ENCODE data around the gene GAMT.

GAMT gene

DNA sequence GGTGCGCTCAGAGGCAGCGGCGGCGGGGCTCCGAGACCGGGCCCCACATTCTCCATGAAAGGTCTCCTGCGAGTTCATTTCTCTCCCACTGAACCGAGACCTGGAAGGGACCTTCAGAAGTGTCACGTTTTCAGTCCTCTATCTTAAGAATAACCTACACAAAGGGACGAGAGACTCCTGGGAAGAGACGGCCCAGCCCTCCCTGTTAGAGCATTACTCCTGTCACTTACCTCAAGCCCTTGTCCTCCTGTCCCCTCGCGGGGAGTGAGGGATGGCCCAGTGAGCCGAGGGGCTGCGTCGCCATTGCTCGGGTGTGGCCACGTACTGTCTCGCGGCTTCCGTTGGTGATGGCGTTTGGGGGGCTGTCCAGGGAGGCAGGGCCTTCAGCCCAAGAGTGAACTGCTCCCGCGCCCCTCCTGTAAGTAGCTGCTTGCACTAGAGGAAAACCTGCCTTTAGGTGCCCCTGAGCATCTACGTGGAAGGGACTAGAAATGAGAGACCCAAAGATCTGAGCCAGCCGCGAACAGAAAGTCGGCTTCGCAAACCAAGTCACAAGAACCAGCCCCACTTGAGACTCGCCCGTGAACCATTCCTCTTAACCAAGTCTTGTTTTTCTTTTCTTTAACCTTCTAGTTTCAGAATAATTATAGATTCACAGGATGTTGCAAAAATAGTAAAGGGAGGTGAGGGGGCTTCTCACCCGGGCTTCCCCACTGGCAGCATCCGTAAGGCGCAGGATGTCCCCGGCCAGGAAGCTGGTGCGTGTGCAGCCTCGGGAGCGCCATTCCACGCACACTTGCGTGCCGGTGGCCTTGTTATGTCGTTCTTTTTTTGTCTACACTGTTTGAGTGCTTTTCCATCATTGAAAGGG lies 38.7 kb downstream of the GAMT start:
- DNase-seq = no peak

DNA sequence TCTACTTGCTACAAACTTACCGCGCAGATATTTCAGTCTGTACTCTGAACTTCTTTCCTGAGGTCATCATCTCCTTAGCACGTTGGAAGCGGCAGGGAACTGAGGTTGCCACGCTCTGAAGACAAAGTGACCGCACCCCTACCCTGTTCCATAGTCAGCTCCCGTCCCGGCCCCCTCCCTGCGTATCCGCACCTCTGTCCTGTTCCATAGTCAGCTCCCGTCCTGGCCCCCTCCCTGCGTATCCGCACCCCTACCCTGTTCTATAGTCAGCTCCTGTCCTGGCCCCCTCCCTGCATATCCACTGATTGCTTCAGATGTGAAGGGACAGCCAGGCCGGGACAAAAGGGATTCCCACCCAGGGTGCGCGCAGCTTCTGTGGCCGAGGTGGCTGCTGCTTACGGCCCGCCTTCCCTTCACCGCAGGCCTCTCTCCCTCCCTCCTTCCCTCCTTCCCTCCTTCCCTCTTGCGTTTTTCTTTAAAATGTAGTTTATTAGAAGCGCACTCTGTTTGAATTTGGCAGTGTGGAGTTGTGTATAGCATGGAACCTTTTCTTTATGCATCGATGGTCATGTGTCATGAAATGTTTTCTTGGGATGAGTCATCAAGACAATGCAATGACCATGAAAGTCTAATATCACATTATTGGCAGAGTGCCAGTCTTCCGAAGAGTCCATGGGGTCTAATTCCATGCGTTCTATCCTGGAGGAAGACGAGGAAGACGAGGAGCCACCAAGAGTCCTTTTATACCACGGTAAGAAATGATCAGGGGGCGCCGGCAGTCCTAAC lies 39.5 kb downstream of the GAMT start:
- peak; percentile 91 for DNase-seq

DNA sequence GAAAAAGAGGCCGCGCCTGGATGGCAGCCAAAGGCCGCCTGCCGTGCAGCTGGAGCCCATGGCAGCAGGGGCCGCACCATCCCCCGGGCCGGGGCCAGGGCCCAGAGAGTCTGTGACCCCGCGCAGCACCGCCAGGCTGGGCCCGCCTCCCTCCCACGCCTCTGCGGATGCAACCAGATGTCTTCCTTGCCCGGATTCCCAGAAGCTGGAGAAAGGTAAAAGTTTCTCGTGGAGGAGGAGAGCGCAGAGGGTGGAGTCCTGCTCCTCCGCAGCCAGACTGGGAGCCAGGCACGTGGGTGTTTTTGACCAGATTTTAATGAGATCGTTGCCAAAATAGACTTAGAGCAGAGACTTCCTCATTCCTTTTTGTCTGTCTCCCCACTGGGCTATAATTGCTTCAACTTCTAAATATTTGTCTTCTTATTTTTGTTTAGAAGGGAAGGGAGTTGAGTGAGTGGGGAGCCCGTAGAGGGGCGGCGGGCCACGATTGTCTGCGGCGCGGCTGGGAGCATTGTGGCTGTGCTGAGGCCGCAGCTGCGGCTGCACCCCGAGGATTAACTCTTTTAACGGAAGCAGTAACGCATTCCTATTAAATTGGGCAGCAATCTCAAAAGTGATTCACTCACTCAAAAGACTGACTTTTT lies 40.4 kb downstream of the GAMT start:
- DNase-seq = peak; percentile 84

DNA sequence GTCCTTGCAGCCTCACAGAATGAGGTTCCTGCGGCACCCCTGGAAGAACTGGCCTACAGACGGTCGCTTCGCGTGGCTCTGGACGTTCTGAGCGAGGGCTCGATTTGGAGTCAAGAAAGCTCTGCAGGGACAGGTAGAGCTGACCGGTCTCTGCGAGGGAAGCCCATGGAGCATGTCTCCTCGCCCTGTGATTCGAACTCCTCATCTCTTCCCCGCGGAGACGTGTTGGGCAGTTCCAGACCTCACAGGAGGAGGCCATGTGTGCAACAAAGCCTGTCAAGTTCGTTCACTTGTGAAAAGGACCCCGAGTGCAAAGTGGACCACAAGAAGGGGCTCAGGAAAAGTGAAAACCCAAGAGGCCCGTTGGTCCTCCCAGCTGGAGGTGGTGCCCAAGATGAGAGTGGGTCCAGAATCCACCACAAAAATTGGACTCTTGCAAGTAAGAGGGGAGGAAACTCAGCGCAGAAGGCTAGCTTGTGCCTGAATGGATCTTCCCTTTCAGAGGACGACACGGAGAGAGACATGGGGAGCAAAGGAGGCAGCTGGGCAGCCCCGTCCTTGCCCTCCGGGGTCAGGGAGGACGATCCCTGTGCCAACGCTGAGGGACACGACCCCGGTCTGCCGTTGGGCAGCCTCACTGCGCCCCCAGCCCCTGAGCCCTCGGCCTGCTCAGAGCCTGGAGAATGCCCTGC lies 41.1 kb downstream of the GAMT start:
- DNase-seq = no peak

DNA sequence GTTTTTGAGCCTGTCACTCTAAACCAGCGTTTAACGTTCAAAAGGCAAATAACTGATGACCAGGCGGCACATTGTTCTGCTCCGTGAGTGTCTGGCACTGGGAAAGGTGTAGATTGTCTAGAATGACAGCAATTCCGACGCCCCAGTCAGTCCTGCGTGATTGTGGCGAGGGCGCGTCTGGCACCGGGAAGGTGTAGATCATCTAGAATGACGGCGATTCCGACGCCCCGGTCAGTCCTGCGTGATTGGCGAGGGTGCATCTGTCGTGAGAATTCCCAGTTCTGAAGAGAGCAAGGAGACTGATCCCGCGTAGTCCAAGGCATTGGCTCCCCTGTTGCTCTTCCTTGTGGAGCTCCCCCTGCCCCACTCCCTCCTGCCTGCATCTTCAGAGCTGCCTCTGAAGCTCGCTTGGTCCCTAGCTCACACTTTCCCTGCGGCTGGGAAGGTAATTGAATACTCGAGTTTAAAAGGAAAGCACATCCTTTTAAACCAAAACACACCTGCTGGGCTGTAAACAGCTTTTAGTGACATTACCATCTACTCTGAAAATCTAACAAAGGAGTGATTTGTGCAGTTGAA lies 43.7 kb downstream of the GAMT start:
- no peak for DNase-seq

DNA sequence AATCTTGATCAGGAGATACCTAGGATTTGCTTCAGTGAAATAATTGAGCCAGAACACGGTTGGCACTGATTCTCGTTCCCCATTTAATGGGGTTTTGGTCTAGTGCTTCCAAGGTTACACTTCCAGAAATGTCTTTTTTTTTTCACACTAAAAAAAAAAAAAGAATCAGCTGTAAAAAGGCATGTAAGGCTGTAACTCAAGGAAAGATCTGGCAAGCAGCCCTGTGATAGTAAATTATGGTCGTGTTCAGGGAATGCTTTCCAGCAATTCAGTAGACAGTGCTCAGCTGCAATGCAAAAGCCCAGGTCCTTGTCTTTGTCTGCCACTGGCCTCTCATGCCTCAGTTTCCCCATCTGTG lies 44.9 kb downstream of the GAMT start:
- peak; percentile 54 for DNase-seq

DNA sequence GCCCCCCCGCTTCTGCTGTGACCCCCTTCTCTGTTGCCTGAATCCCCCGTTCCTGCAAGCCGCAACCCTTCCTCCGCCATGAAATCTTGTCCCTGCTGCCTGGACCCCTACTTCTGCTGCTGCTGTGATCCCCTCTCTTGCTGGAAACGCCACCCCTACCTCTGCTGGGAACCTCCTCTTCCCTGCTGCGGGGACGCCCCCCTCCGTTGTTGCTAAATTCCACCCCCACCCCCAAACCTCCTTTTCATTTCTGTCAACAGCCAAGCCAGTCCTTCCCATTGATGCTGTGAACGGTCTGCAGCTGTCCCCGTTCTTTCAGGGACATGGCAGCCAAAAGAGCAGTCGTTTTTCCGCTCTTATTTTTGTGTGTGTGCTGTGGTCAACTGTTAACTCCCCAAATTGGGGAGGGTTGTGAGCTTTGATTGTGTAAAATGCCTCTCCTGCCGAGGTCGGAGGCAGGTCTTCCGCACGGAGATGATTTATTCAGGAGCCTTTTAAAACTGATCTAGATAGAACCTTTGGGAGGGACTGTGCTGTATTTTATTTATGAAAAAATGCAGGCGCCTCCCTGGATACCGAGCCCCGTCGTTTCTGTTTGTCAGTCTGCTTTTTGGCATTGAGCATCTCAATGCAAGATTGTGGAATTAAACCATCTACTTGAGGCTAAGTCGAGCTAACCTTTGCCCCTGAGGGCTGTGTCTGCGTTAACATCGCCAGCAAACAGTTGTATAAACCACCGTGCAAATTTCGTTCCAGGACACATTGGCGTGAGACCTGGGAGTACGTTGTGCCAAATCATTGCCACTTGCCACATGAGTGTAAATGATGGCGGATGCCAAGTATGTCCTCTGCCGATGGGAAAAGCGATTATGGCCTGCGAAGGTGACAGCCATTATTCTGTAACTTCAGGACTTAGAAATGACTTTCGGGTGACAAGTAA lies 45.5 kb downstream of the GAMT start:
- peak; percentile 20 for DNase-seq

DNA sequence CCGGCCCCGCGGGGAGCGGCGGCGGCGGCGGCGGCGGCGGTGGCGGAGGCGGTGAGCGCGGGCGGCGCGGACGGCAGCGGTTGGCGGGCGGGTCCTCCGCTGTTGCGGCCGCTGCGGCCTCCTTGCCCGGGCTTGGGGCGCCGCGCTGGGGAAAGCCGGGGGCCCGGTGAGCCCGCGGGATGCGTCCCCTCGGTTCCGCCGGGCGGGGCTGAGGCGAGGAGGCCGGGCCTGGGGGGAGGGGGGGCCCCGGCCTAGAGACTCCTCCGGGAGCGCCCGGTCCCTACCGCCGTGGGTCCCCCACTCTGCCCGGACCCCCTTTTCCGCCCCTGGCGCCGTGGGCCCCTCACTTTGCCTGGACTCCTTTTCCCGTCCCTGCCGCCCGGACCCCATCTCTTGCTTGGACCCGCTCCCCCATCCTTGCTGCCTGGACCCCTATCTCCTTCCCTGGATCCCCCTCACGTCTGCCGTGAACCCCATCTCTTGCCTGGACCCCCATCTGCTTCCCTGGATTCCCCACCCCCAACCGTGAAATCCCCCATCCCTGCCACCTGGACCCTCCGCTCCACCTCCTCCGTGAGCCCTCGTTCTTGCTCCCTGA lies 46.3 kb downstream of the GAMT start:
- no peak for DNase-seq

DNA sequence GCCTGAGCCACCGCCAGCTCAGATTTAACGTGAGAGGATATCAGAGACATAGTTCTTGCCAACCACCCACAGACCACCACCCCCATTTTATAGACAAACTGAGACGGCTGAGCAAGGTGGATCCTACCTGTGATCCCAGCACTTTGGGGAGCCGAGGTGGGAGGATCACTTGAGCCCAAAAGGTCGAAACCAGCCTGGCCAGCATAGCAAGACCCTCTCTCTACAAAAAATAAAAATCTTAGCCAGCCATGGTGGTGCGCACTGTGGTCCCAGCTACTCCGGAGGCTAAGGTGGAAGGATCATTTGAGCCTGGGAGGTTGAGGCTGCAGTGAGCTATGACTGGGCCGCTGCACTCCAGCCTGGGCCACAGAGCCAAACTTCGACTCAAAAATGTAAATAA lies 48.2 kb downstream of the GAMT start:
- DNase-seq = no peak

DNA sequence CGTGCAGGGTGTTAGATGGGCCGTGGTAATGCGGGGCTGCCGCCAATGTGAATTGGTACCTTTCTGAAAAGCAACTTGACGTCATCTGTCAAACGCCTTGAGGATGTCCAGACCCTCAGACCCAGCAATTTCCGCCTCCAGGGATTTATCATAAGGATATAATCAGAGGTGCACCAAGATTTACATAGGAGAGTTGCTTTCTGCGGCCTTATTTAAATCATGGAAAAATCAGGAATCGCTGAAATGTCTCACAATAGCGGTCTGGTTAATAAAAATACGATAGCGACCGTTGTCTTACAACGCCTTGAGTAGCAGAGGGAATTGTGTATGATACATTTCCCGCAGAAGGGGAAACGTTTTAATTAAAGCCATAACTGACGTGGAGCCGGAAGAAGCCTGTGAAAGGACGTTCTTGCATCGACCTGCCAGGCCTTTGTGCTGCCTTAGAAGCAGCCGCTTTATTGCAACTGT lies 49.9 kb downstream of the GAMT start:
- DNase-seq = peak; percentile 53

DNA sequence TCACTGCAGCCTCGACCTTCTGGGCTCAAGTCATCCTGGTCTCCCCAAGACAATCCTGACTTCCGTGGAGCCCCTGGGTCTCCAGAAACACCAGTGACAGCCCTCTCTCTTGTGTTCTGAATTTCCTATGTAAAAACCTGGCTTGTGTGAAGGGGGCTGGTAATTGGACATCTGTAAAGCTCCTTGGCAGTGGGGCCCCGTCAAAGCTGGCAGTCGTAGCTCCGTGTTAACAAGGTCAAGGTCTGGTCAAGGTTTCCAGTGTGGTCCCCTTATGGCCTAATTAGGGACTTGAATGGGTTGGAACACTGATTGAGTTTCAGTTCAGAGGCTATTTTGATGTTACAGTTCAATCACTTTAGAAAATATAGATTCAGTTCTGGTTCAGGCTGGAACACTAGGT lies 50.5 kb downstream of the GAMT start:
- DNase-seq = no peak

DNA sequence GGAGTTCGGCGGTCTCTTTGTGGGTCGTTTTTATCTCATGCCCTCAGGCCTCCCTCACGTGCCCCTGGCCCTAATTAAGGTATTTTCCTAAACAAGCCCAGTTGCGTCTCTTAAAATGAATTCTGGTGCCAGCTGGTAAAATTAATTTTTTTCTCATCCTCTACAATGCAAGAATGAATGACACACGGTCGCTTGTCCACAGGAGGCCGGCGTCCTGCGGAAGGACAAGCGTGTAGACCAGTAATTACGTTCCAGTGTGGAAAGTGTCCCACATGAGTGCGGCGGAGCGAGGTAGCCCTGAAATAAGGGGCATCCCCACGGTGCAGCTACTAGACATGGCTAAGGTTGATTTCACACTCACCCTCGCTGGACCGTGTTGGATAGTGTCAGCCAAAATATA lies 52.1 kb downstream of the GAMT start:
- DNase-seq = no peak

All from fibroblast of skin of right biceps (primary cell).